Measurements from ENCODE around the gene PRCC.

PRCC gene

DNA sequence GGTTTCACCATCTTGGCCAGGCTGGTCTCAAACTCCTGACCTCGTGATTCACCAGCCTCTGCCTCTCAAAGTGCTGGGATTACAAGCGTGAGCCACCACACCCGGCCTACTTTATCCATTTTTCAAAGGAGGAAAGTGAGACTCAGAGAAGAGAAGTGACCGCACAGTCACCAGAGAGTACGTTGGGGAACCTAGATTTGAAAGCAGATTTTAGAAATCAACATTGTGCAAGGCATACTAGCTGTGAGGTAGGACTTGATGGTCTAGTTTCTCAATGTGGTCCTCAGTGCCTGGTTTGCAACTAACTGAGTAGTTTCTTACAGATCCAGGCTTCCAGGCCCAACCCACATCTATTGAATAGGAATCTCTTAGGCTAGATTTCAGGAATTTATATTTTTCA lies 1.7 kb upstream of the PRCC start:
- no peak for DNase-seq

DNA sequence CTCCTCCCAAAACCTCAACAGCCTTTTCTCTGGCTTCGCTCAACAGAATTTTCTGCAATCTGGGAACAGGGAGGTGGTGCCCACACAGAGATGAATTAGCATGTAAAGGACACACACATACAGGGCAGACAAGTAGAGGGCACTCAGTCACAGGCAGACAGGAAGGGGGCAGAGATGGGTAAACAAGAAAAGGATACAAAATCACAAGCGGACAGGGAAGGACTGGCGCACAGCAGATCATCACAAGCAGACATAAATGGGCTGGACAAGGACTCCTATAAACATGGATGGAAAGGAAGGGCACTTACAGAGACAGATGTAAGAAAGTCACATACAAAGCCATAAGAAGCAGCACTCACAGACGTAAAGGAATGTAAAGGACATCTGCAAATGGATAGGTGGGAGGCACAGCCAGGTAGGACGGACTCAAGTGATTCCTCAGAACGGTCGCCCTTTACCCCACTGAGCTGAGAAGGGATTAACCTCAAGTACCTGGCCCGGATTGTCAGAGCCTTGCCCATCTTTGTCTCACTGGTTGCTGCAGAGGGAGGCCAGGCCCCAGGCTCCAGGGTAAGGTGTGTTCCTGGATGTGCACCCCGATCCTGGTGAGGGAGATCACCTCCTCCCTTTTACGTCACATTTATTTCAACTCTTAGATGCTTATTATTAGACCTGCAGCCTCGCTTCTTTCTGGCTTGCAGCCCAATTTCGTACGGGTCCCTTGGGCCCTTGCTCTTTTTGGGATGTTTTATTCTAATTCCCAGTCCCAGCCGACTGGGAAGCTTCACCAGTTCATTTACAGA lies 836 bp upstream of the PRCC start:
- no peak for DNase-seq

DNA sequence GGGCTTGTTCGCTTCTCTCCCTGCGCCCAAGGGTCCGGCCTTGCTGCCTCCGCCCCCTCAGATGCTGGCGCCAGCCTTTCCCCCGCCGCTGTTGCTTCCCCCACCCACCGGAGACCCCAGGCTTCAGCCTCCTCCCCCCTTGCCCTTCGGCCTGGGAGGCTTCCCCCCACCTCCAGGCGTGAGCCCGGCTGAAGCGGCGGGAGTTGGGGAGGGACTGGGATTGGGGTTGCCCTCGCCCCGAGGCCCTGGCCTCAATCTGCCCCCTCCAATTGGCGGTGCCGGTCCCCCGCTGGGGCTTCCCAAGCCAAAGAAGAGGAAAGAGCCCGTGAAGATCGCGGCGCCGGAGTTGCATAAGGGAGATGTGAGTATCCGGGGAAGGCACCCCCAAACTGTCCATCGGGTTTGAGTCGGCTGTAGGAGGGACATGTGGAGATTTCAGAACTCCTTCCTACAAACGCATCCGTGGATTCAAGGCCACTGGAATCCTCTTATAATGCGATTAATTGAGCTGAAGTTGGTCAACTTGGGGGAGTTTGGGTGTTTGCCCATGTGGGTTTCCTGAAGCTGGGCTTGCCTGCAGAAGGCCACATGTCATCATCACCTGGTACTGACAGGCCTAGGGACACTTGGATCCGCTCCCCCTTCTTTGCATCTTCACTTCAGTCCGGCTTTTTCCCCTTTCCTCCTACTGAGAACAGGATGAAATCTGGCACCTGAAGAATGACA lies 707 bp downstream of the PRCC start:
- DNase-seq = peak; percentile 26

DNA sequence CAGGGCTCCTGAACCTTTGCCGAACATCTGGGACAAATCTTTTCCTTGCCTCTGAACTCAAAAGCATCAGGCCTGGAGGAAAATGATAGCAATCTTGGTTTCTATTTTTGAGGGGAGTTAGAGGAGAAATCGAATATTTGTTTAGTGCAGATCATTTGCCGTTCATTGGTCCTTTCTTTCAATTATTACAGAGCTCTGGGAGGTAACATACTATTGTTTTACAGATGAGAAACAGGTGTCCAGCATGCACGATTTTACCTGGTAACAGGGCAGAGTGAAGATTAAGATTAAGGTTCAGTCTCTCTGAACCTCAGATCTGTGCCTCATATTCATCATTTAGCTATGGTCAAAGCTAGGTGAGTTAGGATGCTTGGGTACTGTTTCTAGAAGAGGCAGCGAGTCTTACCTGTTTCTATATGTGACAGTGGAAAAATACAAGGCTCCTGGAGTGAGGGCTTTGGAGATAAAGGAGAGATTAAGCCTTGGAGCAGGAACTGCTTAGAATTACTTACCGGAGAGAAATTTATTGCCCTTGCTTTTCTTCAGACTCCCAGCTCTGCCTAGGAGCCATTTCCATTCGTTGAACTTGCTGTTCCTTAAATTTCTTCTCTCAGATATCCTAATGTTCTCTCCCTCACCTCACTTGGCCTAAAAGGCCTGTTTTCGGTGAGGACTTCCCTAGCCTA lies 1.4 kb downstream of the PRCC start:
- DNase-seq = no peak

DNA sequence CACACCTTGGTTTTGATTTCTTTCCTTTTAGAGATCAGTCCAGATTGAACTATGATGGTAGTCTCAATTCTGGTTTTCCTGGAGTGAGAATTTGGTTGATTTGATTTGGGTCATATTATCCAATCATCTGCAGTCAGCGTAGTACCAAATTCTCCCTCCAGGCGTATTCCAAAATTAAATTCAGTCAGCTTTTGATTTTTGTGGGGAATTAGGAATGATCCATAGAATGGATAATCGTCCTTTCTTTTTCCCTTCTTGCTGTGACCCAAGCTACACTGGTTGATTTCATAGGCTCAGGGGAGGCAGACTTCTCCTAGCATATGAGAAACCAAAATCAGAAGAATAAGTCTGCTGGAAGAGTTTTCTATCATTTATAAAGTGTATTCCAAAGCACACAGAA lies 4.9 kb downstream of the PRCC start:
- no peak for DNase-seq

DNA sequence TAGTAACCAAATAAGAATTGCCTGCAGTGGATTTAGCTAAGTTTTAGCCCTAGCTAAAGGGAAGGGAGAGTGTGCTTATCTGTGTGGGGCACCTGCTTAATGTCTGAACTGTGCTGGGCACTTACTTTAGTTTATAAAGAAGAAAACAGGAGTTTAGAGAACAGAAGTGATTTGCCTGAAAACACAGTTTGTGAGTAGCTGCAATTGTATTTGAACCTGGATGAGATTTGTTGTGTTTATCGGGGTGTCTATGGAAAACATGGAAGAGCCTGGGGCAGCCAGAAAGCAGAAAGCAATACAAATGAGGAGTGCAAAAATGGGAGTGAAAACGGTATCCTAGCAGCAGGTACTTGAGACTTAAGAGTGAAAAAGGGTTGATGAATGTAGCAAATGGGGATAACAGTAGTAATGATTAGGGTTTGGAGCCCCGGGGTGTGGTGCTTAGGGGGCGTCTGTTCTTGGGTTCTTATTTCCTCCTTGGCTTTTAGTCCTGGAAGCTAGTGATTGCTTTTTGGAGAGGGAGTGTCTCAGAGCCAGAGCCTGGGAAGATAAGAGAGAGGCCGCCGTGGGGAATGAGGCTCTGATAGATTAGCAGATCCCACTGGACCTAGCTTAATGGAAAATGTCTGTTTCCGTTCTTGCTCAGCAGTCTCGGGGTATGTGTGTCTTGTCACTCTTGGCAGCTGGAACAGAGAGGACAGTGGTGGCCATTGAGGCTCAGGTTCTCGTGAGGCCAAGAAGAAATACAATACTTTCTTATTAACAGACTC lies 5.6 kb downstream of the PRCC start:
- DNase-seq = no peak

DNA sequence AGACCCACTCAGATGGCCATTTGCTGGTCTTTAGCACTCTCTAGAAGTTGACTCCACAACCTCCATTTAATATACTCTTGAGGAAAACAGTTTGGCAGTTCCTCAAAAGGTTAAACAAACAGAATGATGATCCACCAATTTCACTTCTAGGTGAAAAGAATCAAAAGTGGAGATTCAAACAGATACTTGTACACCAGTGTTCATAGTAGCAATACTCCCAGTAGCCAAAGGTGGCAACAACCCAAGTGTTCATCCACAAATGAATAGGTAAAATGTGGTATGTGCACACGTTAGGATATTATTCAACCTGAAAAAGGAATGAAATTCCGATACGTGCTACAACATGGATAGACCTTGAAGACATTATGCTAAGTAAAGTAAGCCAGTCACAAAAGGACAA lies 6.3 kb downstream of the PRCC start:
- no peak for DNase-seq

DNA sequence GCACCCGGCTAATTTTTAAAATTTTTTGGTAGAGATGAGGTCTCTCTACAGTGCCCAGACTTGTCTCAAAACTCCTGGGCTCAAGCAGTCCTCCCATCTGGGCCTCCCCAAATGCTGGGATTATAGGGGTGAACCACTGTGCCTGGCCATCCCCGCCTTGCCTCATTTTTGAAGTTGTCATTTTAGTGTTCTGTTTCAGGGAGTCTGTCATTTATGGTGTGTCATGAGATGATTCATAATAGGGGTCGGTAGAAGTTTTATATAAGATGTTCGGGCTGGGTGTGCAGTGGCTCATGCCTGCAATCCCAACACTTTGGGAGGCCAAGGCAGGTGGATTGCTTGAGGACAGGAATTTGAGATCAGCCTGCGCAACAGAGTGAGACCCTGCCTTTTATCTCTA lies 8.5 kb downstream of the PRCC start:
- peak; percentile 16 for DNase-seq

DNA sequence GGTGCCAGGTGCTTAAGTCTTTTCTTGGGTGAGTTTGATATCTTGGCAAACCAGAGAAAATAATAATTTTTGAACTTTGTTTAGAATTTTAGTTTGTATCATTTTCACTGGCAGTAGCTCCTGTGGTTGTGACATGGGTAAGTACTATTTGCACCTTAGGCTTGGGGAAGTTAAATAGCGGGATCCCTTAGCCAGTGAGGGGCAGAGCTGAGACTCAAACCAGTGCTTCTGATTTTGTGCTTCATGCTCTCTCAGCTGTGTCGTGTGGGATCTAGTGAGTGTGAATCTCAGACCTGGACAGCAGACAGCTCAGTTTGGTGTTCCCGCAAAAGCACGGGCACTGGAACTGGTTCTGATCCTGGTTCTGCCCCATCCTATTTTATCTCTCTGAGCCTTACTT lies 9.6 kb downstream of the PRCC start:
- DNase-seq = no peak

DNA sequence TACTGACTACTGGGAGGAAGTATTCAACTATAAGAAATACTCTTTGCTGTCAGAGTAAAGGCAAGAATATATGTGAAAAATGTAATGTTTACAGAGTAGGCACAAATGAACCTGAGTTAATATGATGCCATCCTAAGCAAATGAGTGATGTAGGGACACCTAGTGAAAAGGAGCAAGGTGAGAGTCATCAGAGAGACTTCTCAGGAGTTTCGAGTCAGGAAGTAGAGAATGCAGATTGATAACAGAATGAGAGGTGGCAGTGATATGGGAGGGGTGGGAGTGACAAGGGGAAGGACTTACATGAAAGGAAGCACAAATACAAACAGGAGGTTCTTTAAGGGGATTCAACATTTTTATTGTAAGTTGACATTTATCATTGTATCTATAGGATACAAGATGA lies 10.2 kb downstream of the PRCC start:
- DNase-seq = no peak

DNA sequence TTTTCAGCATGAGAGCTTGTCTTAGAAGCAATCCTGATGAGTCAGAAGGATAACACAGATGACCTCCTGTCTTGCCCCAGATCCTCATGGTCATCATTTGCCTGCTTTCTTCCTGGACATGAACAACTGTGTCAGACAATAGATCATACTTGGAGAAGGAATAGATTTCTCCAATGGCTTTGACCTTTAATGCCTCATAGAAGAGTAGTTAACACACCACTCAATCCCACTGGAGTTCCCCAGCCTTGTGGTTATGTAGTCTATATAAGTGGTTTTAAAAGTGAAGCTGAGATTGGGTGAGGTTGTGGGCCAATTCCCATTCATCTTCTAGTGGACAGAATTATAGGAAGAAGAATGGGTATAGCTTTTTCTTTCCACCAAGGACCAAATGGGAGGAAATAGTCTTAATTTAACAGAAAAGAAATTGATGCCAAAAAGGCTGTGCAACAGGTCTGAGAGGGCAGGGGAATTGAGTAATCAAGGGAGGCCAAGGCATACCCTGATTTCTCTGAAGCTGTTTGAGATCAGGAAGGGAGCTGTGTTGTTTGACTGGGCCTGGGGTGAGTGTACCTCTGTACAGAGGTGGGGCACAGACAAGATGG lies 14.4 kb downstream of the PRCC start:
- no peak for DNase-seq

DNA sequence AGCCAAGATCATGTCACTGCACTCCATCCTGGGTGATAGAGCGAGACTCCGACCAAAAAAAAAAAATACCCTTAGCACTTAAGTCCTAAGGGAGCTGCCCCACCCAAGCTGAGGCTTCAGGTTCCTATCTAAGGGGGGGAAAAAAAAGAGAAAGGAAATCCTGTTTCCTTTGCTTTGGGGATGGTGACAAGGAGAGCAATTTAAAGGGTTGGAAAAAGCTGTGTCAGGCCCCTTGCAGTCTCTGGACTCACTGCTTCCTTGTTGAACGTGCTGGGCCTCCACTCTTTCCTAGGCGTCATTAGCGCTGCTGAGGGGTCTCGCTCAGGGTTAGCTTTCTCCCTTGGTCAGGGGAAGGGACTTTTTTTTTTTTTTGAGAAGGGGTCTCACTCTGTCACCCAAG lies 18.1 kb downstream of the PRCC start:
- DNase-seq = no peak

DNA sequence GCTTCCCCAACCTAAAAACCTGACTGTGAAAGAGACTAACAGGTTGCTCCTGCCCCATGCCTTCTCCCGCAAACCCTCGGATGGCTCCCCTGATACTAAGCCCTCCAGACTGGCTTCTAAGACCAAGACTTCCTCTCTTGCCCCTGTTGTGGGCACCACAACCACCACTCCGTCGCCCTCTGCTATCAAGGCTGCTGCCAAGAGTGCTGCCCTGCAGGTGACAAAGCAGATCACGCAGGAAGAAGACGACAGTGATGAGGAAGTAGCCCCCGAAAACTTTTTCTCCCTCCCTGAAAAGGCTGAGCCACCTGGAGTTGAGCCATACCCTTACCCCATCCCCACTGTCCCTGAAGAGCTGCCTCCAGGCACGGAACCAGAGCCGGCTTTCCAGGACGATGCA lies 19.3 kb downstream of the PRCC start:
- no peak for DNase-seq

DNA sequence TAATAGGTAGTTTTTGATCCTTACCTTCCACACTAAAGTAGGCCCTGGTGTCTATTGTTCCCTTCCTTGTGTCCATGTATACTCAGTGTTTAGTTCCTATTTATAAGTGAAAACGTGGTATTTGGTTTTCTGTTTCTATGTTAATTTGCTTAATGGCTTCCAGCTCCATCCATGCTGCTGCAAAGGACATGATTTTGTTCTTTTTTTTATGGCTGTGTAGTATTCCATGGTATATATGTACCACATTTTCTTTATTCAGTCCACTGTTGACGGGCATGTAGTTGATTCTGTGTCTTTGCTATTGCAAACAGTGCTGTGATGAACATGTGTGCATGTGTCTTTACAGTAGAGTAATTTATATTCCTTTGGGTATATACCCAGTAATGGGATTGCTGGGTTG lies 20.8 kb downstream of the PRCC start:
- DNase-seq = no peak

DNA sequence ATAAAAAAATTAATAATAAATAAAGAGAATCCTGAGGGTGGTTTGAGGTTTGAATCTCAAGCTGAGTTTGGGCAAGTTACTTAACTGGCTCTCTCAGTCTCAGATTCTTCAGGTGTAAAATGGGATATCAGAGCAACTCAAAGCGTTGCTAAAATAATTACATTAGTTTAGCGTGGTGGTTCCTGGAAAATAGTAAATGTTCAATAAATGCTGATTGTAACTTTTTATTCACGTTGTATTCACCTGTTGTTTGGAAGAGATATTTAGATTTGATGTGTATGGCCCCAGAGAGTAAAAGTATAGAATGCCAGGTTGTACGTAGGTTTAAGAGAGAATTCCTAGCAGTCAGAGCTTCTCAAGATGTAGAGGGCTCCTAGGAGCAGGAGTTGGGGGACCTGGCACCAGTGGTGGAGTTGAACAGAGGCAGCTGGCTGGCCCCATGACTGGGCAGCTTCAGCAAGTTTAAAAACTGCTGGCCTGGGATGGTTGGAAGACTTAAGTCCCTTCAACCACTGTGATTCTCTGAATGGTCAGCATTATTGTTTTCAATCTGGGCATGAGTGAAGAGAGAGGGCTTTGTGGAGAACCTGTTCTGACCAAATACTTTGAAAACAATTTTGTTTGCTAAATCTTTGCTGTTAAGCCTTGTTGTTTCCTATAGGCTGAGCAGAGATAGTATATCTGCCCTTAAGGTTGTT lies 22.4 kb downstream of the PRCC start:
- DNase-seq = no peak

DNA sequence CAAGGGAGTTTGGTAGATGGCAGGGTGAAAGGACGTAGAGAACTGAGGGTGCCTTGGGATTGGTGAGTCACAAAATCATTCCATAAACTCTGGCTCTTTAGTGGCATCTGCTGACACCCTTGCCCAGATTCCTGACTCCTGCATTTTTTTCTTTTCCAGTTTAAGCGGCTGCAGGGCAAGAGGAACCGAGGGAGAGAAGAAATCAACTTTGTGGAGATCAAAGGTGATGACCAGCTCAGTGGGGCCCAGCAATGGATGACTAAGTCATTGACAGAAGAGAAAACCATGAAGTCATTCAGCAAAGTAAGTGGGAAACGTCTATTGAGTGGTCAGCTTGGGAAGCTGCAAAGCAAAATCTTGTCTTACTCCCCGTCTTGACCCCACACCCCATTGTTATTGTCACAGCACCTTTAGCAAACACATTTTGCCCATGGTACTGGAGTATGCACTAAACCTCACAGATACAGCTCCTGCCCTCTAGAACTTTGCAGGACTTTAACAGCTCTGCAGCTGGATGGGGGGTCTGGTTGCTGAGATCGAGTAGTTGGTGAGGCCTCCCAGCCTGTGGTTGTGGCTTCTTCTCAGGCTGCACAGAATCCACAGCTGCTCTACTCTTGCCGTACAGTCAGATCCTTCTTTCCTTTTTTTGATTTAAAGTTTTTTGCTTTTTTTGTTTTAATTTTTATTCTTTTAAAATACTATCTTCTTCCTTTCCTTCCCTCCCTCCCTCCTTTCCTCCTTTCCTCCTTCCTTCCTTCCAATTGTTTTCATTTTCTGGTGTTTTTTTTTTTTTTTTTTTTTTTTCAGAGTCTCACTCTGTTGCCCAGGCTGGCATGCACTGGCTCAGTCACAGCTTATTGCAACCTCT lies 27.4 kb downstream of the PRCC start:
- no peak for DNase-seq

DNA sequence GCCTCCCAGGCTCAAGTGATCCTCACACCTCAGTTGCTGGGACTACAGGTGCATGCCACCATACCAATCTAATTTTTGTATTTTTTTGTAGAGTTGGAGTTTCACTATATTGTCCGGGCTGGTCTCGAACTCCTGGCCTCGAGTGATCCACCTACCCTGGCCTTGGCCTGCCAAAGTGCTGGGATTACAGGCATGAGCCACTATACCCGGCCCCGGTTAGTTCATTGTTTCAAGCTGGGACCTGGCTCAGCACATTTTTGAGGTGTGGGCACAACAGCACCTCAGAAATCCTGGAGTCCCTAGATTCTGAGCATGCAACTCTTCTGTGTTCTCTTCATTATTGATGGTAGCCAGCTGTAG lies 28.0 kb downstream of the PRCC start:
- no peak for DNase-seq

DNA sequence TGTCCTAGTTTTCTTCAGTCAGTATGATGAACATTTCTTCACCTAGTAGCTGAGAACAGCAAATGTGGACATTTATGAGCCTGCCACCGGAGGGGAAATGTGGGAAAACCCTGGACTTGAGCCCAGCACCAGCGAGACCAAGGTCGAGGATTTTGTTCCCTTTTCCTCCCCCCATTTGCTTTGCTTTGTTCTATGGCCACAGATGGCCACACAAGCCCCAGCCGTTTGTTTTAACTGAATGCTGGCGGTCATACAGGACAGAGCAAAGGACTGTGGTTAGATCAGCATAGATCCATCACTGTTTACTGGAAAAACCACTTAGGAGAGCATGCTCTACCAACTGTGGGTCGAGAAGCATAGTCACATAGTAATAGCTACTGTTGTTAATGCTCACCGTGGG lies 28.5 kb downstream of the PRCC start:
- DNase-seq = no peak

DNA sequence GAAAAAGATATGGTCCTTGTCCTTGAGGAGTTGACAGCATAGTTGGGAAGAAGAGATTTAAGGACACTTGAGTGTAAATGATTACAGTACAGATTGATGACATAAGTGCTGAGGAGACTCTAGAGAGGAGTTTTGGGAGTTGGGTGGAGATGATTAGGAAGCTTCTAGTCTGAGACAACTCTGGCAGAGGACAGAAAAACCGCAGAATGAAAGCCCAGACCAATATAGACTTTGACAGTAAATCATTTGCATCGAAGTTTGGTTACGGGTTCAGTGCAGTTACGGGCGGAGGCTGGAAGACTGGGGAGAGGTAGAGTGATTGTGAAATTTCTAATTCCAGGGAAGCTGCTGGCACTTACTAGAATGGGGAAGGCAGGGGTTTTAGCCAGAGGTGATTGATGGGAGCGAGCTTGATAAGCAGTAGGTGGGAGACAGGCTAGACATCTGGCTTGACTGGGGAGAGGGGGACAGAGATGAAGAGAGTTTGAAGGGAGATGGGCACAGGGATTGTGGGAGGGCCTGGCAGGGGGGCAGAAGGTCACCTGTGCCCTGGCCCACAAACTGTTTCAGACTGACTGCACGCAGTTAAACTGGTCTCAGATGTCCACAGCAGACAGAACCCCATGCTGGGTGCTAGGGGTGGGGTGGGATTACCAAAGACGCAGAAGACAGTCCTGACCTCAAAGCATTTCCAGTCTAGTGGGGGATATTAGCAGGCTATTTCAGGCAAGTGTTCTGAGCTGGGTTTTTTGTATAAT lies 29.2 kb downstream of the PRCC start:
- no peak for DNase-seq

DNA sequence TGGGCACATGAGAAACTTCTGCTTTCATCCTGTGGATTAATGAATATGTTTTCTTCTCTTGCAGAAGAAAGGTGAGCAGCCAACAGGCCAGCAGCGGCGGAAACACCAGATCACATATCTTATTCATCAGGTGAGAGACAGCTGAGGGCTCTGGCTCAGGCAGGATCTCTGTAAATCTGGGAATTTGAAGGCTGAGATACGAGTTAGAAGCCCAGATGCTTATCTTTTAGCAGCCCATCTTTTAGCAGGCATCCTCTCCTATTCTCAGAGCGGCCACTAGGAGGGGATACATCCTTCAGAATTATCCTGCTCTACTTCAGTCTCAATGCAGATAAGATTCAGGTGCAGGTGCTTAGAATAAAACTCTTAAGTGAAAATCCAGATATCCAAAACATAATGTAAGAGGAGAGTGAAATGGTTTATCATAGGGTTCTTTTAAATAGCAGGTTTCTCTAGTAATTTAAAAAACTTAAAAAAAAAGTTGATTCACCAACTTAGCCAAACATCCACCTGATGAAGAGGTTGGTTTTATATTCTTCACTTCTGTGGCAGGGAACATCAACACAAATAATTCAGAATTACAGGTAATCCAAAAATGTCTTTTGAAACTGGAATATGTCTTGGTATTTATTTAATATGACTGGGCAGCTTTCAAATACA lies 30.0 kb downstream of the PRCC start:
- DNase-seq = peak; percentile 45
